ENCODE results near the gene FKBP1B. TPM values are rescaled to one million over a fixed set of nuclear protein-coding genes. Genes with fewer than 3 reads are reported as not detected.

The FKBP1B gene
- total RNA-seq, 1 experiment from 2014 or later = 2.1 TPM

- Histone ChIP-seq H2AFZ (ENCODE audit: low read length) (no peak overlapping the region), H3K36me3 (ENCODE audit: low read depth, low read length) (no peaks in the 10 kb centered on the region), H3K9me3 (ENCODE audit: low read length) (no peaks in the 10 kb centered on the region), H3K4me2 (ENCODE audit: low read length) (no peak overlapping the region), H3K9ac (ENCODE audit: low read length) (no peak overlapping the region), H4K20me1 (ENCODE audit: low read length) (no peaks in the 10 kb centered on the region), H3K4me3 (ENCODE audit: low read length) (no peak overlapping the region), H3F3A (ENCODE audit: low read length, unreplicated experiment) (no peaks in the 10 kb centered on the region), H3K79me2 (ENCODE audit: low read length) (no peaks in the 10 kb centered on the region), H3K4me1 (ENCODE audit: insufficient read depth, low read length) (peaks cover 46% of the 10 kb centered on the region), H3K9me2 (replicated peaks; ENCODE audit: low read length) (no peaks in the 10 kb centered on the region), H3K27ac (ENCODE audit: low read length) (no peak overlapping the region), H3K27me3 (ENCODE audit: low read length) (no peaks in the 10 kb centered on the region)
- no peak for ATAC-seq
- DNase-seq = no peak
- CTCF ChIA-PET = no interaction called here
- intact Hi-C loops (cut with micrococcal nuclease) = no loop called here
- POLR2A ChIA-PET (ENCODE audit: unreplicated experiment) = no interaction called here
- no peak for TF ChIP-seq CTCF (conservative IDR thresholded peaks at IDR 0.05; ENCODE audit: low read depth, low read length)
- no peak for TF ChIP-seq EZH2 (IDR thresholded peaks at IDR 0.05; ENCODE audit: low read length, unreplicated experiment)
- no peak for TF ChIP-seq EZH2phosphoT487 (IDR thresholded peaks at IDR 0.05; ENCODE audit: borderline replicate concordance, low read length)
- BruUV-seq (replicated peaks) = no TSS peak
These were observed 31.3 kb upstream of the FKBP1B start for GRCh38 chr2:24018241-24018640.

- ChIA-PET POLR2A (ENCODE audit: unreplicated experiment) (no interaction called here), CTCF (no interaction called here)
- TF ChIP-seq EZH2 (IDR thresholded peaks at IDR 0.05; ENCODE audit: low read length, unreplicated experiment) (no peak), EZH2phosphoT487 (IDR thresholded peaks at IDR 0.05; ENCODE audit: borderline replicate concordance, low read length) (no peak), CTCF (conservative IDR thresholded peaks at IDR 0.05; ENCODE audit: low read depth, low read length) (no peak)
- BruUV-seq (replicated peaks) = no TSS peak
- H3K27me3 ChIP-seq (ENCODE audit: low read length) = no peaks in the 10 kb centered on the region
- no peak for DNase-seq
- H3K4me3 ChIP-seq (ENCODE audit: low read length) = no peak overlapping the region
- H3K9me2 ChIP-seq (replicated peaks; ENCODE audit: low read length) = no peaks in the 10 kb centered on the region
- H2AFZ ChIP-seq (ENCODE audit: low read length) = no peak overlapping the region
- H3K4me2 ChIP-seq (ENCODE audit: low read length) = no peak overlapping the region
- H3K9me3 ChIP-seq (ENCODE audit: low read length) = no peaks in the 10 kb centered on the region
- H4K20me1 ChIP-seq (ENCODE audit: low read length) = no peaks in the 10 kb centered on the region
- no peaks in the 10 kb centered on the region for H3F3A ChIP-seq (ENCODE audit: low read length, unreplicated experiment)
- no peaks in the 10 kb centered on the region for H3K79me2 ChIP-seq (ENCODE audit: low read length)
- no peak overlapping the region for H3K9ac ChIP-seq (ENCODE audit: low read length)
- no peak for ATAC-seq
- intact Hi-C loops (cut with micrococcal nuclease) = no loop called here
- H3K36me3 ChIP-seq (ENCODE audit: low read depth, low read length) = no peaks in the 10 kb centered on the region; the same call in 1 of the 2 replicates
- no peak overlapping the region for H3K27ac ChIP-seq (ENCODE audit: low read length)
- peaks cover 42% of the 10 kb centered on the region for H3K4me1 ChIP-seq (ENCODE audit: insufficient read depth, low read length)
These were observed 29.8 kb upstream of the FKBP1B start for GRCh38 chr2:24019729-24020128.

- Histone ChIP-seq H3K4me2 (ENCODE audit: low read length) (no peak overlapping the region), H4K20me1 (ENCODE audit: low read length) (no peaks in the 10 kb centered on the region), H3K9me2 (replicated peaks; ENCODE audit: low read length) (no peaks in the 10 kb centered on the region), H3K36me3 (ENCODE audit: low read depth, low read length) (no peaks in the 10 kb centered on the region; the same call in 1 of the 2 replicates), H2AFZ (ENCODE audit: low read length) (no peak overlapping the region), H3K9ac (ENCODE audit: low read length) (no peak overlapping the region), H3F3A (ENCODE audit: low read length, unreplicated experiment) (no peaks in the 10 kb centered on the region), H3K9me3 (ENCODE audit: low read length) (no peaks in the 10 kb centered on the region), H3K4me1 (ENCODE audit: insufficient read depth, low read length) (peaks cover 37% of the 10 kb centered on the region), H3K4me3 (ENCODE audit: low read length) (no peak overlapping the region), H3K27me3 (ENCODE audit: low read length) (no peaks in the 10 kb centered on the region), H3K79me2 (ENCODE audit: low read length) (no peaks in the 10 kb centered on the region), H3K27ac (ENCODE audit: low read length) (no peak overlapping the region)
- no TSS peak for BruUV-seq (replicated peaks)
- intact Hi-C loops (cut with micrococcal nuclease) = no loop called here
- CTCF ChIA-PET = no interaction called here
- DNase-seq (no peak), ATAC-seq (no peak)
- no peak for TF ChIP-seq CTCF (conservative IDR thresholded peaks at IDR 0.05; ENCODE audit: low read depth, low read length)
- no peak for TF ChIP-seq EZH2 (IDR thresholded peaks at IDR 0.05; ENCODE audit: low read length, unreplicated experiment)
- TF ChIP-seq EZH2phosphoT487 (IDR thresholded peaks at IDR 0.05; ENCODE audit: borderline replicate concordance, low read length) = no peak
- POLR2A ChIA-PET (ENCODE audit: unreplicated experiment) = no interaction called here
These were observed 29.3 kb upstream of the FKBP1B start for GRCh38 chr2:24020244-24020643.

Data from PC-3 (cell line).